ENCODE results near the gene MAST4.

The MAST4 gene

DNA sequence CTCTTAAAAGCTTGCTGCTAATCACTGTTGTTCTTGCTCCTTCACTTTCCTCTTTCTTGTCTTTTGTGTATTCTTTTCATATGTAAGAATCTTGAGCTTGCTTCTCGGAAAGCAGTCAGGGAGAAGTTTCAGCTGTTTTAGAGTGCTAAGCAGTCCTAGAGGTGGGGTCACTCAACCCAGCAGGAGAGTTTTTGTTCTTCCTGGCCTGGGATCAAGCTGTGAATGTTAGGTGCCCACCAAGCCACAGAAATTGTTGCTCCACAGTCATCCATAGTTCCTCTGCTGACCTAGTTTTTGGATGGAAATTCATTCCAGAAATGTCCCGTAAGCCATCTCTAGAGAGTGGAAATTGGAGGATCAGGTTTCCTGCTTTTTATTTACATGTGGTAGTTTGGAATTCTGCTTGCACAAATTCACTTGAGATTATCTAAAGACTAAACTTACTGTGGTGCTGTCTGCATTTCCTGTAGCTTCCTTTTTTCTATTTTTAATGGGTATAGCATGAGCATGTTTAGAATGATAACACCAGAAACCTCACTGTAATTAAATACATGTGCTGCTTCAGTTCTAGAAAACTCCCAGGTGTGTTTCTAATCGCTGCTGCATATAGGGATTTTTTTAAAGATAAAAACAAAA, 108.7 kb downstream of the MAST4 start:
- no peak for DNase-seq

DNA sequence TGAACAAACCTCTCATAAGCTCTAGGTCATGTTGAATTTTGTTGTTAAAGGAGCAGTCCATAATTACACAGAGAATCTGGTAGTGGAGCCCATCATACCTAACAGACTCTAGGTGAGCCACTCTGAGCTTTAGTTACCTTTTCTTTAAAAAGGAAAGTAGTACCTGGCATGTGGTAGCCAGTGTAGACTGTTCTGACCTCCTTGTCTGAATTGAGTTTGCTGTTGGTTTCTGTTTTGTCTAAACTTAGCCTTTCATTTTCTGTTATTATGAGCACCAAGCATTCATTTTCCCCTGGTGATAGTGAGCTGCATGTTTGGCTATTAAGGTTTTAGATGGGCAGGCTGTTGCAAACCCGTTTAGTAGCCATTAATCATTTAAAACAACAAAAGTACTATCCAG, 112.2 kb downstream of the MAST4 start:
- no peak for DNase-seq

DNA sequence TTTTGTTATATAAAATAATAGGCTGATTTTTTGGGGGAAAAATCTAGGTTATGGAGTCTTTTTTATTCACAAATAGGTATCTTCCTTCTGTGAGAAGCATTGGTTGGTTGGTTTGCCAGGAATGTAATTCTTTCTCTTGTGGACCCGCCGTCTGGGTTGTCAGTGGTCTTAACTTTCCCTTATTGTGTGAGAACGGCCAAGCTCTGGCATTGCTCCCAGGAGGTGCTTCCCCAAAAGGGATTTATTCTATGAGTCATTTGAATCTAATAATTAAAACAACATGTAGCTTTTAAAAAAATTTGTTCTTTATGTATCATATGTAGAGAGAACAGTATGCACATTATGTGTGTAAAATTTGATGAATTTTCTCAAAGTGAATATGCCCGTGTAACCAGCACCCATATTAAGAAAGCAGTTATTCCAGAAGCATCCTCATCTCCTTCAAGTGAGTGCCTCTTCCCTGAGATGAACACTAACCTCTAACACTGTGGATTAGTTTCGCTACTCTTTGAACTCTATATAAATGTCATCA, 114.4 kb downstream of the MAST4 start:
- no peak for DNase-seq

DNA sequence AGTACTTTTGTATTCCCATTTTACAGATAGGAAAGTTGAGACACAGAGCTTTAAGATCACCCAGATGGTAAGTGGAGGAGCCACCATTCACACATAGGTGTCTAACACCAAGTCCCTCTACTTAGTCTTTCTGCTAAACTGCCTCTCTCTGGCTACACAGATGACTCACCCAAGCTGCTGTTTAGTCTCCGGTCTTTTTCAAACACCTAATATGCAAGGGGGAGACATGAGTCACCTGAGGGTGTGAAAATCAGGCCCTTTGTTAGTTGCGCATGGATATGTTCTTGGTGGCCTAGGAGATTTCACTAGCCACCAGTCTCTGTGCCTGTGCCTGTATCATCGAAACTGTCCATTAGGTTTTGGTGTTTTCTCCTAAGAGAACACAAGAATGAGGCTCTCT, 117.8 kb downstream of the MAST4 start:
- DNase-seq = no peak

DNA sequence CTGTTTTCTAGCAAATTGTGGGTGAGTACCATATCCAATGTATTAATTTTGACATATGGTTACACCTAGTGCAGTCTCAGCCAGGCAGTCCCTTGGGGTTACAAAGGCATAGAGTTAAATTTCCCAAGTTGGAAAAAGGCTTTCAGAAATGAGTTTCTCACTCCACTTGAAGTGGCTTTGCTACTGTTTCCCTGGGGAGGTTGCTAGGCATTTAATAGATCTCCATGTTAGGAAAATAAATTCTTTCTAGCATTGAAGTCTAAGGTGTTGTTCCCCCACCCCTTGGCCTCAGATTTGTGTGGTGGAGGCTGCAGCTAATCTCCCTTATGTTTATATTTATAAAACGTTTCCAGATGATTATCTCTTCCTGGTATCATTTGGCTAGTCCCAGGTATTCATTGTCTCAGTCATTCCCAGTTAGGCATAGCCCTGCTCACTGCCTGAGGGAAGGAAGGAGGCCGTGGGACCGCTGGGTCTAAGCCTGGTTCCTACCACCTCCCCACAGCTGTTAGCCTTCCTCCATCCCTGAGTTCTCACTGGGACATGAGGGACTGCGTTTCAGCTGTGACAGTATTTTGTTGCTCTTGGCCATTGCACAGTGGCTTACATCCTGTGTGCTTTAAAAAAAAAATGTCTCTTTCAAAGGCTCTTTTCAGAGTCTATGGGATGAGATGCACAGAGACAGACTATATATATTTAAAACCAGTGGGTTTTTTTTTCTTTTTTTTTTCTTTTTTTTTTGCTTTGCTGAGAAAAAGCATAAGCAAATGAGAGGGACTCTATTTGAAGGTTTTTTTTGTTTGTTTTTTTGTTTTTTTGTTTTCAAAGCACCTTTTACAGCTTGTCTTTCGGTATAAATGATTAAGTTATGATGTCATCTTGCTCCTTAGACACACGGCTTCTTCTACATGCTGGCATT, 121.5 kb downstream of the MAST4 start:
- DNase-seq = no peak

DNA sequence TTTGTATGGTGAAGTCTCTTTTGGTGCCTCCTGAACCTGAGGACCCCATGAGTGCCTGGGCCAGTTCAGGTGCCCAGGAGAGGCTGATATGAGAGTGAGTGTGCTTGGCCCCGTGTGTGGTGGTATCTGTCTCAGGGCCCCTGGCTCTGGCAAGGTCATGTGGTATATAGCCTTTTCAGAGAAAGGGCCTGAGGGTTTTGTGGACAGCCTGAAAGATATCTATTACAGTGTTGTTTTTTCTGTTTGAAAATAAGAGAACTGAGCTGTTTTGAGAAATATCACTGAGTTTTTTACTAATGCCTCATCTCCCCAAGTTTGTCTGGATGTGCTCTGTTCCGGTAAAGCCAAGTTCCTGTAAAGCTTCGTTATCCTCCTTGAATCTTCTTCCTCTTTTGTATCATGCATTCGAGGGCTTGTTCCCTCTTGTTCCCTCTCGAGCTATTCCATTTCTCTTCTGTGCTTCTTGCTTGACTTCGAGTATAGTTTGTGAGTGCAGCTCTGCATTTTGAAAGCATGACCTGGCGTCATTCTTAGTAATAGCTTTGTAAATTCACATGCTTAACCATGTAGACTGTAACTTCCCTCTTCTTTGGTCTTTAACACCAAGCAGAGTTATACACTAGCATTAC, 122.3 kb downstream of the MAST4 start:
- no peak for DNase-seq

DNA sequence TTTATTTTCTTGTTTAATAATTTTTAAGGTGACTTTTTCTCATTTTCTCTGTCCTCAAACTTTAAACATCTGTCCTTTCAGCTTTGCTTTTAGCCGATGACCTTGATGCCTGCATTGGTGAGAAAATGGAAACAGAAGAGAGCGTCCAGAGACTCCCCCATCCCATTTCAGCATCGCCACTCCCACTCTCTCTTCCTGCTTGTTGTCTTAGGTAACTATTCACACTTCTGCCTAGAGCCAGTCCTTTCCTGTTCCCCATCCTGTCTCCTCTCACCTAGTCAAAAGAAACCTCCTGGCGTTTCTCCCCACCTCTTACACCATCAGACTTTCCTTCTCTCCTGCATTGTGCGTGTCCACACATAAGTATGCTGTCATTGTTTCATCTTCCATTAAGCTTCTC, 124.6 kb downstream of the MAST4 start:
- DNase-seq = no peak

DNA sequence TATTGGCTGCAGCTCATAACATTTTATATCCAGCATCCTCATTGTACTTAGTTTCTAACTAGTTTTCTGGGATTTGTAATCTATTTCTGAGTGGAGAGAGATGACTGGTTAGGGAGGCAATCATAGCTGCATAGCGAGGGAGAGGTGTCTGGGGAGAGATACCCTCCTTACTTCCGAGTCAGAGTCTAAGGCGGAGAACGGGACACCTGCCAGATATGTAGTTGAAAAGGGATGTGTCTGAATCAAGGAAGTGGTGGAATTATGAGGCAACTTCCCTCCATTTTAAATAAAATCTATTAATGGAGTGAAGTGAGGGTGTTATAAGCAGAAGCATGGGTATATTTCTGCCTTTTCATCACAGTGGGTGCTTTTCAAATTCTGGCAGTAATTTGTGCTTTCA, 126.5 kb downstream of the MAST4 start:
- no peak for DNase-seq

DNA sequence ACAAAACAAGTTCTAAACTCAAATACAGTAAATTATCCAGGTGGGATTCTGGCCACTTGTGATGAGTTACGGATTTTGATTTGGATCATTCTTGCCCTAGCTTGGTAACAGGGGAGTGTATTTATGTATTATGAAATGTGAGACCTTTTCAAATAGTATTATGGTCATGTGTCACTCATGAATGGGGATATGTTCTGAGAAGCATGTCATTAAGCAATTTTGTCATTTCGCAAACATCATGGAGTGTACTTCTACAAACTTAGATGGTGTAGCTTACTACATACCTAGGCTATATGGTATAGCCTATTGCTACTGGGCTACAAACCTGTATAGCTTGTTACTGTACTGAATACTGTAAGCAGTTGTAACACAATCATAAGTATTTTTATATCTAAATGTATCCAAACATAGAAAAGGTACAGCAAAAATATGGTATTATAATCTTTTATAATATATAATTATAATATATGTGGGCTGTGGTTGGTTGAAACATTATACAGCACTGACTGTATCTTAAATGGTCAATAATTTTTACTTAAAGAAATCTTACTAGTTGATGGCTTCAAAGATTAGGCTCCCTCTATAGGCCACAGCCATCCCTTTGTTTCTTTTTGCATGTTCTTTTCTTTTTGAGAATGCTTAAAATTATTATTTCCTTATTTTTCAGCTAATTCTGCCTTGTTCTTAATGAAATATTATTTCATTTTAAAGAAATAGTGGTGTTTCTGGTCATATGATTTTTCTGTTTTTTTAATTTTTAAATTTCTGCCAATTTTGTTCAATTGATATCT, 128.4 kb downstream of the MAST4 start:
- DNase-seq = no peak

DNA sequence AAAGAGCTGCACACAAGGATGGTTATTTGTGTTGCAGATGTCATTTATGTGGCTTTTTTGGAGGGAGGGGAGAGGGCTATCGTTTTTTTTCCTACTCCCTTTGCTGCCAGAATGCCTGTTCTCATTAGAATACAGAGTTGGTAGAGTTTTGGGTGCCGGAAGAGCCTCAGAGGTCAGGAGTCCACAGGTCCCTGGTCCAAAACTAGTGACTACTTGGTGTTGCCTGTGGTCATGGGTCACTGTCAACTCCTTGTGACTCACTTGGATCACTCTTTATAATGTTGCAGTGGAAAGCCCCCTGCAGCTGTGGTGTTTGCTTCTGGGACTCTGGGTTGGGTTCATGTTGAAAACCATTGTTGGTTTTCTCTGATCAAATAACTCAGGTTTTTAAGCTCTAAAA, 131.4 kb downstream of the MAST4 start:
- no peak for DNase-seq

DNA sequence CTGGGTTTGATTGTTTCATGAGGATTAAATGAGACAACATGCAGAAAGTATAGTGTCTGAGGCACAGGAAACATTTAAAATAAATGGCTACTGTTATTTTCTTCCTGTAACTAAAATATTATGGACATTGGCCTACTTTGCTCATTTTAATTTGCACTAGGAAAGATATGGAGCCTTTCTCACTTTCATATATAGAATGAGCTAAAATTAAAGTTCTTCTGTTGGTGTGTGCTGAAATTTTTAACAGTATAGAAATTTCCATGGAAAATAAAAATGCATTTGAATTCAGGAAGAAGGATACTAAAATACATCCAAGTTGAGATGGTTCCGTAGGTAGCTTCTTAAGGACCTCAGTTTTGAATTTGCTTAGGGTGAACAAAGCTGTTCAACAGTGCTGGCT, 131.9 kb downstream of the MAST4 start:
- DNase-seq = no peak

DNA sequence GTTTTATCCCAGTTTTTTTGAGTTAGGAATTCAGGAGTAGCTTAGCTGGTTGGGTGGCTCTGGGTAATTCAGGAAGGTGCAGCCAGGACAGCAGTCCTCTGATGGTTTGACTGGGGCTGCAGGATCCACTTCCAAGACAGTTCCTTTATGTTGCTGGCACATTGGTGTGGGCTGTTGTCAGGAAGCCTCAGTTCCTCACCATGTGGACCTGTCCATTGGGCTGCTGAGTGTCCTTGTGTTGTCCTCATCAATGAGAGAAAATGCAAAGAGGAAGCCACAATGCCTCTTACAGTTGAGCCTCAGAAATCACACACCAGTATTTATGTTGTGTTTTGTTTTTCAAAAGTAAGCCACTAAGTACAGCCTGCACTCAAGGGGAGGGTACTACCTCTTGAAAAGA, 140.9 kb downstream of the MAST4 start:
- DNase-seq = no peak

DNA sequence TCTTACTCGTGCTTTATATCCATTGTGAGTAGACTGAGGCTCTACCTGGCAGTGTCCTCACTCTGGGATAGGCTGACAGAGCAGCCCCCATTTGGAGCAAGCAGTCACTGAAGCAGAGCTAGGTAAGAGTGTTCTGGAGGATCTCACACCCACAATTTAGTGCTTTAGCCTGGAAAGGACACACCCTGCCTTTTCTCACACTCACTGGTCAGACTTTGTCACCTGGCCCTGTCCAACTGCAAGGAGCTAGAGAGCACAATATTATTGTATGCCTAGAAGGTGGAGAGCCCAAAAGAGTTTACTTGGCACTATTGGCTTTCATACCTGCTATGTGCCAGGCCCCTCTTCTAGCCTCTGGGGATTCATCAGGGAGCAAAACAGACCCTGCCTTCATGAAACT, 141.9 kb downstream of the MAST4 start:
- no peak for DNase-seq

DNA sequence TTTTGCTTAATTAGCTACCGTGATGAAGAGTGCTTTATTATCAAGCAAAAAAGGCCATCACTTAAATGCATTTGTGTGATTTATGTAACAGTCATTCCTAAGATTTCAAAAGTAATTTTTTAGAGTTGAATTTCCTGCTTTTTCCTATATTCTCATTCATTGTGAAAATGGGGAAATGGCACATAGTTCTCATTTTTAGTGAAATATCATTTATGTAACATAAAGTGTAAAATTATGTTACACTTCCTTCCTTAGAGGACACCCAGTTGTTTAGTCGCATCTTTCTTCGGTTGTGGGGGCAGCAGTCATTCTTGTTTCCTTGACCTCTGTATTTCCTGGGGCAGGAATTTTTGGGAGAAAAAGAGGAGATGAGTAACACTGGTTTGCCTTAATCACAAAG, 142.8 kb downstream of the MAST4 start:
- no peak for DNase-seq

DNA sequence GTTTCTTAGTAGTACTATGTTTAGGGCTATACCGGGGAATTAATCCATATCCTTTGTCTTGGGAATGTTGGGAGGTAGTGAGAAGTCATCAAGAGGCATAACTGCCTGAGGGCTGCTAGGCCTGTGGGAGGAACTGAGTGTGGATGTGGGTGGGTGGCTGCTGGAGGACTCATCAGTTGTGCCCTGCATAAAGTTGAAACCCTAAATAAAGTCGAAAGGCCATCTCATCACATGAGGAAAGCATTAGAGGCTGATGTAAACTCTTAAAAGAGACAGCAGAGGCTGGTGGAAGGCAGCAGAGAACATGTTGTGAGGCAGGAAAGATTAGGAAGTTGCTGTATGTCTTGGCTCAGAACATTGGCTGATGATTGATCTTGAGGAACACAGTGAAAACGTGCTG, 143.8 kb downstream of the MAST4 start:
- no peak for DNase-seq

DNA sequence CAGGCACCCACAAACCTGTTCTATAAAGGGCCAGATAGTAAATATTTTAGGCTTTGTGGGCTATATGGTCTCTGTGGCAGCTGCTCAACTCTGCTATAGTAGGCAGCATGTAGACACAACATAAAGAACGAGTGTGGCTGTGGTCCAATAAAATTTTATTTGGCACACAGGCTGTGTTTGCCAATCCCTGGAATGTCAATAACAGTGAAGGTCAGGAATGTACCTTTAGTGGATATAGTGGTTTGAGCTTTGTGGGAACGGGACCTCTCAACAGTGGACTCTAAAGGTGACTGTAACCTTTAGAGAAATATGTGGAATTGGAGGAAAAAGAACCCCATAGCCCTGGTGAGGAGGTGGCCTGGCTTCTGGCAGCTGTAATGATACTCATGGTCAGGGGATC, 145.2 kb downstream of the MAST4 start:
- no peak for DNase-seq

DNA sequence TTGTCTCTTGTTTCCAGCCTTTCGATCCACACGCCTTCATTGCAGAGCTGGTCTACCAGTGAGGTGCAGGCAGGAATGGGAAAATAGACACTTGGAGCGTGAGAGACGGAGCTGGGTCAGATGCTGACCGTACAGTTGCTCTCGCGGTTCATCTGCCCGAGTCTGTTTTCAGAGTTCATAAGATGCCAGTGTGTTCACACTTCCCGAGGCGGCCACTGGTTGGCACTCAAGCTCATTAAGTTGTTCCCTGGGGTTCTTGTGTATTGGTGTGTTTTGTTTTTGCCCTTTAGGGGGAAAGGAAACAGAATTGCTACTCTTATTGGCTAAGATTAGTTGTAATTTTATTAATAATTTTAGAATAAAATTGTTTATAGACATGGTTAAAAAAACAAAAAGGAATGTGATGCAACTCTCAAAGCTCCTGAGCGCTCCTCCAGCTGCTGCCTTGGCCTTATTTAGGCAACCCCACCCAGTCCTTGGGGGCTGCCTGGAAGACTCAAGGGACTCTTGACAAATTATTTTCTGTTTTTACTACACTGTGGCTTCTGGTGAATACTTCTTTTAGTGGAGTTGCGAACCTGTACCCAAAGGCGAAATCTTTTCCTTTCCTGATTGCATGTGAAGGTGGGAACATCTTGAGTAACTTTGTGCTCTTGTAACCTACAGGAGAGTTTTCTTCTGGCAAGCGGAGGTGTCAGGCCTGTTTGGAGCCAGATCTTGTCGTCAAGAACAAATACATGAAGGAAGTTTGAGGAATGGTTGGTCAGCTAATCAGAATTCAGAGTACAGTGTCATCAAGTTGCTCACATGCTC, 146.1 kb downstream of the MAST4 start:
- DNase-seq = no peak

DNA sequence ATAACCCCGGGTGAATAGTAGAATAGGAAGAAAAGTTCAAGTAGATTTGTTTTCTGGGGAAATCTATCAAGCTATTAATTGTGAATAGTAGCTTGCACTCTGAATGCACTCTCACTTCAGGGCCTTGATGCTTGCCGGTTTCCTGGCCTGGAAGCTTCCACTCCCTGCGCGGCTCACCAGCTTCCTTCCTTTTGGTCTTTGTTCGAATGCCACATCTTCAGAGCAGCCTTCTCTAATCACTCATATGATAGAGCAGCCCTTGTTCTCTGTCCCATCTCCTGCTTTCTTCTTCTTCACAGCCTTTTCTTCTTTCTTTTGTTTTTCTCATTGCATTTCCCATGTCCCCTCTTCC, 146.7 kb downstream of the MAST4 start:
- DNase-seq = no peak

DNA sequence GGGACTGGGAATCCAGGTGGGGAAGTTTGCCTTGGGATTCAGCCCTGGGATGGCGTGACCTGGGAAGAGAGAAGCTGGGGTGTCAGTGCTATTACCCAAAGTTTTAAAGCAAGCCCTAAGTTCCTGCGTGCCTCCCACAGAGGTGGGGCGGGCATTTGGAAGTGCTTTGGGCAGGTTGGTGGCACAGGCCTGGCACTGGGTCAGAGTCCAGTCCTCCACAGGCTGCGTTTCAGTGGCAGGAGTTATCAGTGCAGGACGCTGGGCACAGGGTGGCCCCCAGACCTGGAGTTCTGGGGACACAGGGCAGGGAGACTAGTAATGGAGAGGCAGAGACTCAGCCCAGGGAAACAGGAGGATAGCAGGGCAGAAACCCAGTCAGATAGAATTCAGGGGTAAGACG, 147.2 kb downstream of the MAST4 start:
- no peak for DNase-seq

DNA sequence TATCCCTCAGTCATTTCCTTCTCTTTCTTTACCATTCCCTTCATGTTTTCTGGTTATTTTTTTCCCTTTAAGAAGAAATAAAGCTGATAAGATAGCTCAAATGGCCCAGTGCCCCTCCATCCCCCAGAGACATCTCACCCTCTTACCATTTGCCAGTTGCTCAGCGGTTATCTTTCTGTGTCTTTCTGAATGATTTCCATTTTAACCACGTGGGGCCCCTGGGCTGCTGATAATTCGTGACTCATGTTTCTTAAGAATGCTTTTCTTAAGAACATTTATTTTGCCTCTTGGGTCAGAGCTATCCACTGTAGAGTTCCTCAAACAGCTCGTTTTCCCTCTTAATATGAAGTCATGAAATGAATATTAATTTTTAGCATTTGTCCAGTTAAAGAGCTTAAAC, 147.8 kb downstream of the MAST4 start:
- DNase-seq = no peak

DNA sequence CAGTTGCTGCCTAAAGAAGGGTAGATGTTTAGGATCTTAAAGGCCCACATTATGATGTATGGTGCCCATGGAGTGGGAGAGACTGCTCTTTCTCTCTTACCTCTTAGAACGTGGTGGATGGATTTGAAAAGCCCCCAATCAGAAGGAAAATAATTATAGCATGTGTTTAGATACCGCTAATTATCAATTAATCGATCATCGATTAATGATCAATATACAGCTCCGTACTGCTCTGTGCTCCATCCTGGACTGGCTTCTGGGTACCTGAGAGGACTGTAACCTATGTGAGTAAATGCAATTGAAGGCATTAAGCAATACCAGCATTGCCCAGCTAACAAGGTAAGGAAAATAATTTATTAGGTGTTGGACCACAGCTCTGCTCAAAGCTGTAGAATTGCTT, 149.1 kb downstream of the MAST4 start:
- no peak for DNase-seq

DNA sequence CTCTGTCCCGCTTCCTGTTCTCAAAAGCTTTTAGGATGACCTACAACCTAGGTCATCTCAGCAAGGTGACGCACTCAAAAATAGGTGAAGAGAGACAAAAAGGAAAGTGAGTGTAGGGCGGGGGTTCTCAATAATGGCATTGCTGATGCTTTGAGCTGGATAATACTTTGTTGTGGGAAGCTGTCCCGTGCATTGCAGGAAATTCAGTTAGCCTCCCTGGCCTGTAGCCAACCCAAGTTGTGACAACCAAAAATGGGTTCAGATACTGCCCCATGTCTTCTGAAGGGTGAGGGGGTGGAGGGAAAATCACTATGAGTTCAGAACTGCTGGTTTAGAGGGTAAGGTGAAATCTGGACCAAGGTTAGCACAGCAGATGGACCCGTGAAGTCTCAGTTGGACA, 151.4 kb downstream of the MAST4 start:
- DNase-seq = no peak

Measured in CD4-positive, alpha-beta T cell treated with Interleukin-10 for 1 hour (primary cell).